Central memory CD4-positive, alpha-beta T cell (primary cell): ENCODE measurements around the gene CHMP2A.
"Not testable (repeated sequence)": the region's sequence is repeated elsewhere in the genome, so short reads cannot be mapped to it uniquely, and the experiment has no call there.

Experiments
- DNase-seq: peaks from one replicate; pipeline ENCODE4 v3.0.0; 2022

Gene CHMP2A

GRCh38 chr19:58553799-58554493, 959 bp downstream of the CHMP2A start:
- no peak for DNase-seq

- DNase-seq: no peak
These were observed 2.2 kb downstream of the CHMP2A start for GRCh38 chr19:58552655-58553054.

GRCh38 chr19:58551577-58552471, 3.1 kb downstream of the CHMP2A start:
- DNase-seq: no peak

GRCh38 chr19:58551123-58551497, 3.8 kb downstream of the CHMP2A start:
- no peak for DNase-seq

- DNase-seq: no peak
These were observed 4.4 kb downstream of the CHMP2A start for GRCh38 chr19:58550362-58551122.

GRCh38 chr19:58549664-58550361, 5.1 kb downstream of the CHMP2A start:
- no peak for DNase-seq

- DNase-seq: no peak
These were observed 5.8 kb downstream of the CHMP2A start for GRCh38 chr19:58548859-58549663.

- no peak for DNase-seq
These were observed 7.3 kb downstream of the CHMP2A start for GRCh38 chr19:58547323-58548312.

GRCh38 chr19:58546019-58546530, 8.8 kb downstream of the CHMP2A start:
- no peak for DNase-seq

GRCh38 chr19:58545286-58546018, 9.5 kb downstream of the CHMP2A start:
- DNase-seq: no peak

- DNase-seq: no peak
These were observed 10.2 kb downstream of the CHMP2A start for GRCh38 chr19:58544591-58545285.

- DNase-seq: peak; percentile 100
These were observed 10.9 kb downstream of the CHMP2A start, which contains the start of gene TRIM28 for GRCh38 chr19:58543826-58544590. TSS of gene TRIM28 (plus strand) at chr19:58544064. CDS start at chr19:58544758, 694 bp downstream.

- not testable (repeated sequence) for DNase-seq
These were observed 12.1 kb downstream of the CHMP2A start for GRCh38 chr19:58542641-58543372.

- not testable (repeated sequence) for DNase-seq
These were observed 15.7 kb downstream of the CHMP2A start for GRCh38 chr19:58539169-58539559.

- no peak for DNase-seq
These were observed 16.4 kb downstream of the CHMP2A start for GRCh38 chr19:58538257-58539168.
